ENCODE measurements around the gene SH3PXD2A.
A peak's percentile ranks its signal among the peaks of the same experiment; 100 is the strongest.
"Not testable (repeated sequence)": the region's sequence is repeated elsewhere in the genome, so short reads cannot be mapped to it uniquely, and the experiment has no call there.

Gene SH3PXD2A

GRCh38 chr10:103606097-103606438 is 249.3 kb downstream of the SH3PXD2A start:
- WGBS (ENCODE audit: insufficient coverage, insufficient read length), result no CpG with 5 or more reads among the region's 1 CpG
- H3K4me3 ChIP-seq (ENCODE audit: low read length); H3K4me1 ChIP-seq (ENCODE audit: control insufficient read depth, insufficient read depth, low read length); H3K36me3 ChIP-seq (ENCODE audit: control insufficient read depth, insufficient read depth, low read length); H3K9me3 ChIP-seq (ENCODE audit: control insufficient read depth, insufficient read depth, low read length); DNase-seq (ENCODE audit: low read depth, low spot score); H3K27me3 ChIP-seq (ENCODE audit: control insufficient read depth, insufficient read depth, low read length); H3K27ac ChIP-seq (ENCODE audit: low read length): not testable (repeated sequence)

- WGBS (ENCODE audit: insufficient coverage, insufficient read length), result no CpG with 5 or more reads among the region's 12 CpGs
- no peaks in the 10 kb centered on the region for H3K9me3 ChIP-seq (ENCODE audit: control insufficient read depth, insufficient read depth, low read length)
- no peaks in the 10 kb centered on the region for H3K36me3 ChIP-seq (ENCODE audit: control insufficient read depth, insufficient read depth, low read length)
These were observed 249.8 kb downstream of the SH3PXD2A start for GRCh38 chr10:103605359-103606096.

DNA sequence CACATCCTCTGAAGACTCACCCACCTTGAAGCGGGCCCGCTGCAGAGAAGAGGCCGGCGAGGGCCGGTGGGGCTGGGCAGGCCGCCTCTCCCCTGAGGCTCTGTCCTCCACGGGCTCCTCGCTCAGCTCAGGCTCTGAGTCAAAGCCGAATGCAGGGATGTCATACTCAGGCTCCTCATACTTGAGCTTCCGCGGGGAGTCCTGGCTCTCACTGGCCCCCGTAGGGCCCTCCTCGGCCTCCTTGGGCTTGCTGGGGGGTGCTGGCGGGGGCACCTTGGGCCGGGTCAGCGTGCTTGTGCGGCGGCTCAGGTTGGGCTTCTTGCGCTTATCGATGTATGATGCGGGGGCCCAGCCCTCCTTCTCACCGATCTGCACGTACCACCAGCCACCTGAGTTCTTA is 252.0 kb downstream of the SH3PXD2A start:
- H3K4me3 ChIP-seq (ENCODE audit: low read length), result no peak overlapping the region
- no CpG with 5 or more reads among the region's 23 CpGs for WGBS (ENCODE audit: insufficient coverage, insufficient read length)
- H3K4me1 ChIP-seq (ENCODE audit: control insufficient read depth, insufficient read depth, low read length), result no peaks in the 10 kb centered on the region
- H3K9me3 ChIP-seq (ENCODE audit: control insufficient read depth, insufficient read depth, low read length), result no peaks in the 10 kb centered on the region
- H3K36me3 ChIP-seq (ENCODE audit: control insufficient read depth, insufficient read depth, low read length), result no peaks in the 10 kb centered on the region
- H3K27me3 ChIP-seq (ENCODE audit: control insufficient read depth, insufficient read depth, low read length), result no peaks in the 10 kb centered on the region
- no peak overlapping the region for H3K27ac ChIP-seq (ENCODE audit: low read length)
- no peak for DNase-seq (ENCODE audit: low read depth, low spot score)

More at GRCh38 chr10:103605359-103606096, 249.8 kb downstream of the SH3PXD2A start:
- no peak overlapping the region for H3K4me3 ChIP-seq (ENCODE audit: low read length)
- H3K27ac ChIP-seq (ENCODE audit: low read length), result no peak overlapping the region
- no peaks in the 10 kb centered on the region for H3K4me1 ChIP-seq (ENCODE audit: control insufficient read depth, insufficient read depth, low read length)
- no peaks in the 10 kb centered on the region for H3K27me3 ChIP-seq (ENCODE audit: control insufficient read depth, insufficient read depth, low read length)
- DNase-seq (ENCODE audit: low read depth, low spot score), result peak; percentile 47

GRCh38 chr10:103602852-103603155 is 252.6 kb downstream of the SH3PXD2A start:
- Histone ChIP-seq H3K36me3 (ENCODE audit: control insufficient read depth, insufficient read depth, low read length) (no peaks in the 10 kb centered on the region), H3K4me3 (ENCODE audit: low read length) (no peak overlapping the region), H3K27ac (ENCODE audit: low read length) (no peak overlapping the region), H3K4me1 (ENCODE audit: control insufficient read depth, insufficient read depth, low read length) (no peaks in the 10 kb centered on the region), H3K27me3 (ENCODE audit: control insufficient read depth, insufficient read depth, low read length) (no peaks in the 10 kb centered on the region), H3K9me3 (ENCODE audit: control insufficient read depth, insufficient read depth, low read length) (no peaks in the 10 kb centered on the region)
- WGBS (ENCODE audit: insufficient coverage, insufficient read length), result no CpG with 5 or more reads among the region's 16 CpGs
- DNase-seq (ENCODE audit: low read depth, low spot score), result no peak

GRCh38 chr10:103602028-103602851 is 253.1 kb downstream of the SH3PXD2A start:
- H3K27me3 ChIP-seq (ENCODE audit: control insufficient read depth, insufficient read depth, low read length), result no peaks in the 10 kb centered on the region
- H3K27ac ChIP-seq (ENCODE audit: low read length), result no peak overlapping the region
- DNase-seq (ENCODE audit: low read depth, low spot score), result no peak
- no peak overlapping the region for H3K4me3 ChIP-seq (ENCODE audit: low read length)
- H3K9me3 ChIP-seq (ENCODE audit: control insufficient read depth, insufficient read depth, low read length), result no peaks in the 10 kb centered on the region
- no peaks in the 10 kb centered on the region for H3K36me3 ChIP-seq (ENCODE audit: control insufficient read depth, insufficient read depth, low read length)
- H3K4me1 ChIP-seq (ENCODE audit: control insufficient read depth, insufficient read depth, low read length), result no peaks in the 10 kb centered on the region
- no CpG with 5 or more reads among the region's 47 CpGs for WGBS (ENCODE audit: insufficient coverage, insufficient read length)

DNA sequence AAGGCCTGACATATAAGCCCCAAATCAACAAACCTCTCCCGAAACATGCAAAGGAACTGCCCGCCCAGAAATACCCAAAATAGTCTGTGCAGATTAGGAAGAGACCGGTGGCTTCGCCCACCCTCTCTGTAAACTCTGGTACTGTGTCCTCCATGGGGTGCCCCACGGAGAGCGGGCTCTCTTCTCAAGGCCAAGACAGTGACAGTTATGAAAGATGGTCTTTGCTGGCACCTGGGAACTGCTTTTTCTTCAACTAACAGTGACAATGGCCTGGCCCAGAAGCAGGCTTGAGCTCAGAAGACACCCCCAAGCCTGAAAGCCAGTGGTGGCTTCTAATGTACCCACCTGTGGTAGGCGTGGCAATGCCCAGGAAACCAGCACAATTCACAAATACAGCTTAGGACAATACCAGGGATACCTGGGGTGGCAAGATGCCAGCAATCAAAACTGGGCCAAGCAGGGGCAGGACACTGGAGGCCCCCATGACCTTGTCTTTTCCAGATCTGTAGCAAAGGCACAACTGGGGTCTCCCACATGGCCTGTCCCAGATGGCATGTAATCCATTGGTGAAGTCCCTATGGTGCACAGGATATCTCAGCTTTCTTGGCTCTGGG is 254.3 kb downstream of the SH3PXD2A start:
- no peaks in the 10 kb centered on the region for H3K9me3 ChIP-seq (ENCODE audit: control insufficient read depth, insufficient read depth, low read length)
- H3K27ac ChIP-seq (ENCODE audit: low read length), result no peak overlapping the region
- whole genome bisulfite sequencing (ENCODE audit: insufficient coverage, insufficient read length), result no CpG with 5 or more reads among the region's 7 CpGs

DNA sequence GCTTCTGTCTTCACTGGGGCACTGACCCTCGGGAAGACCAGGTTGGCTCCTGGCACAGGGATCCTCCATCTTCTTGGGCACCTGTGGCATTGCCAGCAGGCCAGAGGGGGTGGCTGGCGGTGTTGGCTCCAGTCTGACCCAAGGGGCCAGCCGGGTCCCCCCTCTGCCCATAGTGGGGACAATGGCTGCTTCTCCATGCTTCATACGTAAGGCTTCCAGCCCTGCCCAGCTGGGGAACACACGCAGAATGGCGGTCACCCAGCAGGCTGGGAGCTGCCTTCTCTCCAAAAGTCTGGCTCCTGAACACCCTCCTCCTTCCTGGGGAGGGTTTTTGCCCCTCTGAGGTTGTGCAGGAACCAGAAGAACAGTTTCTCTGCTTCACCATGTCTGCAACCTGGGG is 255.1 kb downstream of the SH3PXD2A start:
- no peak for DNase-seq (ENCODE audit: low read depth, low spot score)

More for the DNA sequence above, 254.3 kb downstream of the SH3PXD2A start:
- H3K36me3 ChIP-seq (ENCODE audit: control insufficient read depth, insufficient read depth, low read length), result no peaks in the 10 kb centered on the region
- H3K27me3 ChIP-seq (ENCODE audit: control insufficient read depth, insufficient read depth, low read length), result no peaks in the 10 kb centered on the region
- DNase-seq (ENCODE audit: low read depth, low spot score), result no peak
- no peak overlapping the region for H3K4me3 ChIP-seq (ENCODE audit: low read length)
- no peaks in the 10 kb centered on the region for H3K4me1 ChIP-seq (ENCODE audit: control insufficient read depth, insufficient read depth, low read length)

GRCh38 chr10:103599907-103600306 is 255.5 kb downstream of the SH3PXD2A start:
- no peaks in the 10 kb centered on the region for H3K9me3 ChIP-seq (ENCODE audit: control insufficient read depth, insufficient read depth, low read length)
- WGBS (ENCODE audit: insufficient coverage, insufficient read length), result no CpG with 5 or more reads among the region's 6 CpGs
- no peak for DNase-seq (ENCODE audit: low read depth, low spot score)
- H3K4me3 ChIP-seq (ENCODE audit: low read length), result no peak overlapping the region
- no peaks in the 10 kb centered on the region for H3K4me1 ChIP-seq (ENCODE audit: control insufficient read depth, insufficient read depth, low read length)
- no peaks in the 10 kb centered on the region for H3K36me3 ChIP-seq (ENCODE audit: control insufficient read depth, insufficient read depth, low read length)
- no peaks in the 10 kb centered on the region for H3K27me3 ChIP-seq (ENCODE audit: control insufficient read depth, insufficient read depth, low read length)
- H3K27ac ChIP-seq (ENCODE audit: low read length), result no peak overlapping the region

More for the DNA sequence above, 255.1 kb downstream of the SH3PXD2A start:
- no peaks in the 10 kb centered on the region for H3K36me3 ChIP-seq (ENCODE audit: control insufficient read depth, insufficient read depth, low read length)
- H3K9me3 ChIP-seq (ENCODE audit: control insufficient read depth, insufficient read depth, low read length), result no peaks in the 10 kb centered on the region
- no peak overlapping the region for H3K27ac ChIP-seq (ENCODE audit: low read length)
- no CpG with 5 or more reads among the region's 6 CpGs for WGBS (ENCODE audit: insufficient coverage, insufficient read length)
- H3K4me1 ChIP-seq (ENCODE audit: control insufficient read depth, insufficient read depth, low read length), result no peaks in the 10 kb centered on the region
- H3K4me3 ChIP-seq (ENCODE audit: low read length), result no peak overlapping the region
- H3K27me3 ChIP-seq (ENCODE audit: control insufficient read depth, insufficient read depth, low read length), result no peaks in the 10 kb centered on the region

- WGBS (ENCODE audit: insufficient coverage, insufficient read length), result no CpG with 5 or more reads among the region's 3 CpGs
- no peaks in the 10 kb centered on the region for H3K27me3 ChIP-seq (ENCODE audit: control insufficient read depth, insufficient read depth, low read length)
- no peaks in the 10 kb centered on the region for H3K4me1 ChIP-seq (ENCODE audit: control insufficient read depth, insufficient read depth, low read length)
- H3K4me3 ChIP-seq (ENCODE audit: low read length), result no peak overlapping the region
- H3K27ac ChIP-seq (ENCODE audit: low read length), result no peak overlapping the region
- DNase-seq (ENCODE audit: low read depth, low spot score), result no peak
- no peaks in the 10 kb centered on the region for H3K9me3 ChIP-seq (ENCODE audit: control insufficient read depth, insufficient read depth, low read length)
- H3K36me3 ChIP-seq (ENCODE audit: control insufficient read depth, insufficient read depth, low read length), result no peaks in the 10 kb centered on the region
These were observed 256.2 kb downstream of the SH3PXD2A start for GRCh38 chr10:103599211-103599610.

DNA sequence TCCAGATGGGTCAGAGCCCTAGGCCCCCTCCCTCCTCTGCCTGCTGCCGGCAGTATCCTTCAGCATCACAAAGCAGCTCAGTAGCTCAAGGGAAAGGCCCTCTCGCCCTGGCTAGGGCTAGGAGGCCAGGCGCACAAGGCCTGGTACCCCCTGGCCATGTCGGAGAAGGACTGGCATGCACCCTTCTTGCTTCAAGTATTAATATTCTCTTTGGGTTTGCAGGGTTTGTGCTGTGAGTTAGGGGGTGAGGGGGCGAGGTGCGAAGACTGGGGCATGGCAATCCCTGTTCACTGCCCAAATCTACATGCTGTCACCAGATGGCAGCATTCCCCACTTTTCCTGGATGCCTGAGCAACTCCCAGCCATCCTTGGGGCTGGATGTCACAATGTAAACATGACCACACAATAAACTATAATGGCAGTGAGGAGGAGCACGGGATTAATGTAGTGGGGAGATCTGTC is 256.7 kb downstream of the SH3PXD2A start:
- Histone ChIP-seq H3K27me3 (ENCODE audit: control insufficient read depth, insufficient read depth, low read length) (no peaks in the 10 kb centered on the region), H3K4me1 (ENCODE audit: control insufficient read depth, insufficient read depth, low read length) (no peaks in the 10 kb centered on the region), H3K36me3 (ENCODE audit: control insufficient read depth, insufficient read depth, low read length) (no peaks in the 10 kb centered on the region), H3K4me3 (ENCODE audit: low read length) (no peak overlapping the region), H3K9me3 (ENCODE audit: control insufficient read depth, insufficient read depth, low read length) (no peaks in the 10 kb centered on the region), H3K27ac (ENCODE audit: low read length) (no peak overlapping the region)
- WGBS (ENCODE audit: insufficient coverage, insufficient read length), result no CpG with 5 or more reads among the region's 7 CpGs
- DNase-seq (ENCODE audit: low read depth, low spot score), result peak; percentile 73

Measured in iPS DF 6.9 (cell line).